Stimulated activated CD8-positive, alpha-beta memory T cell treated with anti-CD3 and anti-CD28 coated beads, Interleukin-7, amount 100 ng/mL, for 48 hours (primary cell): ENCODE measurements around the gene EMC8.
"Not testable (repeated sequence)": the region's sequence is repeated elsewhere in the genome, so short reads cannot be mapped to it uniquely, and the experiment has no call there.

Source experiments
- DNase-seq, 2 donors: peaks; one replicate each; pipeline ENCODE4 v3.0.0-alpha.2; 2020; ENCODE audit warnings: low read depth in 1 of 2; ENCODE audit errors: extremely low read depth in 1 of 2

Gene EMC8

DNA sequence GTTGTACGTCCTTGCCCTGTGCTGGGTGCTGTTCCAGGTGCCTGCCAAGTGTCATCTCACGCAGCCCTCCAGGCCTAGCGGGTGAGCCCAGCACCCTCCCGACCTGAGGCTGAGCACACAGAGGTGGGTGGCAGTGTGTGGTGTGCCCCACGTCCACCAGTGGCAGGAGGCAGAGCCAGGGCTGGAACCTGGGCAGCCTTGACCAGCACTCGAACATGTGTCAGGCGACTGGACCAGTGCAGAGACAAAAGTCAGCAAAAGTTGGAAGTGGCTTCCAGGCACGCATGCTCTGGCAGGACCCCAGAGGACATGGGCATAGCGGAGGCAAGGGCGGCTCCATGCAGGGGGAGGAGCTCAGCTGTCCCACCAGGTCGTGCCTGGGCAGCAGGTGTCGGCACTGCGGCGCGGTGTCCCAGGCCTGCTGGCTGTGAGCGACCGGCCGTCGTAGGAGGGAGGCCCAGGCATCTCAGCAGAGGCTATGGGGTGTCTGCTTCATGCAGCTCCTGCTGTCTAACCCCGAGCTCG is 35.9 kb upstream of the EMC8 start:
- no peak for DNase-seq

DNA sequence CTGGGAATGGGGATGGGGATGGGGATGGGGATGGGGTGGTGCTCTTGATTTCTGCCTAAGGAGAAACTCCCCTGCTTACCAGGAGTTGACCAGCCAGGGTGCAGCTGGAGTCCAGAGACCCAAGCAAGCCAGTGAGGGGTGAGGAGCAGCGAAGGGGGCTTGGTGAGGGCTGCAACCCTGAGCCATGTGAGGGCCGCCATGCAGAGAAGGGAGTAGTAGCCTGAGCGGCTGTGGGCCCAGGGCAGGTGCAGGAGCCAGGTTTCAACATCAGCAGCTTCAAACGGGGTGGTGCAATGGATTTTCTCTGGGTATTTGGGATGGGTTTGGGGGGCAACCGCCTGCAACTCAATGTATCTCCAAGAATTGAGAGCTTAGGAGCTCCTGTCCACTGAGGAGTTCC is 35.4 kb upstream of the EMC8 start:
- DNase-seq, result no peak

DNA sequence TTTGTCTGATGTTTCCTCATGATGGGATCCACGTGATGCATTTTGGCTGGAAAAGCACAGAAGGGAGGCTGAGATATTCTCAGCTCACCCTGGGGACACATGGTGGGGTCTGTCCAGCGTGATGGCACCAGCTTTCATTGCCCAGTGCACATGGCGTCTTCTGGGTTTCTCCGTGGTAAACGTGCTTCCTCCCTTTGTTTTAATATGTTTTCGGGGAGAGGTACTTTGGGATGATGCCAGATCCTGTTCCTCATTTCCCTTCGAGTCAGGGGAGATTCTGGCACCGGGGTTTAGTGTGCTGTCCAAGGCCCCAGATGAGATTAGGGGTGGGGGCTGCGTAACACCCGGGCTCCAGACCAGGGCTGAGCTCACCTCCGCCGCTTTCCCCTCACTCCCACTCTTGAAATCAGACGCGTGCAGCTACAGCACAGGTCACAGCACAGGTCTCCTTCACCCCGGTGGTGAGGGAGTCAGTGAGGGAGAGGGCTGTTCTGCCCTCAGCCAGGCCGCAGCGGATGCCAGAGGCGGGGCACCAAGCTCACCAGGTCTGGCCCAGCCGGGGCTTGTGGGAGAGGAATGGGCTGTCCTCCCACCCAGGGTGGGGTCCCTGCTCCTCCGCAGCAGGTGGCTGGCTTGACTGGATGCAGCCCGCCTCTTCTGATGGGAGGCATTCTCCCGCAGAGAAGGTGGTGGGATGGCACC is 34.0 kb upstream of the EMC8 start:
- DNase-seq, result no peak

DNA sequence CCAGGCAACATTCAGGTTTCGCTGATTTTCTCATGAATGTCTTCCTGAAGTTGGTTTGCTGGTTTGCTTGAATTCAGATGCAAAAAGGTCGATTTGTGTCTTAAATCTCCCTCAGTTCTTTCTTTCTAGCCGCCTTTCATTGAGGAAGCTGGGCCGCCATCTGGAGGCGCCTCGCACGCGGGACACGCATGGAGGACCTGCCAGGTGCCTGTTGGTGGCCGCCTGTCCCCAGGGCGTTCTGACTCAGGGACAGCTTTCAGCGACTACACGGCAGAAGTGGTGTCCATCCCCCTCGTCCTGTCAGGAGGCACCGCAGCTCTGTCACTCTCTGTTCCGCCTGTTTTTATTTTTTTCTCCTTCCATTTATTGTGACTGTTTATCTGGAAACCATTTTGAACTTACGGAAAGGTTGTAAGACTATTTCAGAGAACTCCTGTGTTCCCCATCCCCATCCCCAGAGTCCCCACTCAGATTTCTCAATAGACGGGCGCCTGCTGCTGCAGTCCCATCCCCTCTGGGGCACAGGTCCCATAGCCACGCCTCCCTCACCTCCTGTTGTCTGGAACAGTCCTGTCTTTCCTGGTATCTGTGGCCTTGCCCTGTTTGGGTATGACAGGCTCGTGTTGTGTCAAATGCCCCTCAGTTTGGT is 33.4 kb upstream of the EMC8 start:
- DNase-seq, result no peak

DNA sequence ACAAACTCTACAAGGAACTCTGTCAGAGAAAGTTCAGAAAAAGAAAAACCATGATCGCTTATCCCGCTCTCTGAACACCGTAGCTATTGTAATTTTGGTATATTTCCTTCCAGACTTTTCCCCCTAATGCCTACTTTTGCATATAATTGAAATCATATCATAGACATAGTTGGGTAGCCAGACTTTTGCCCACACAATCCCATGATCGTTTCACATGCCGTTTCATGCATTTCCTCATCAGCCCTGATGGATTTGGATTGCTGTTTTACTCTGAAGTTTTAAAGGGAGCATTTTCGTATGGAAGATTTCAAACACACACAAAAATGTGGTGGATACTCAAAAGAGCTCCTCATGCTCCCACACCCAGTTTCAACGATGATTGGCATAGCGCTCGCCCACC is 31.5 kb upstream of the EMC8 start:
- DNase-seq, result no peak

DNA sequence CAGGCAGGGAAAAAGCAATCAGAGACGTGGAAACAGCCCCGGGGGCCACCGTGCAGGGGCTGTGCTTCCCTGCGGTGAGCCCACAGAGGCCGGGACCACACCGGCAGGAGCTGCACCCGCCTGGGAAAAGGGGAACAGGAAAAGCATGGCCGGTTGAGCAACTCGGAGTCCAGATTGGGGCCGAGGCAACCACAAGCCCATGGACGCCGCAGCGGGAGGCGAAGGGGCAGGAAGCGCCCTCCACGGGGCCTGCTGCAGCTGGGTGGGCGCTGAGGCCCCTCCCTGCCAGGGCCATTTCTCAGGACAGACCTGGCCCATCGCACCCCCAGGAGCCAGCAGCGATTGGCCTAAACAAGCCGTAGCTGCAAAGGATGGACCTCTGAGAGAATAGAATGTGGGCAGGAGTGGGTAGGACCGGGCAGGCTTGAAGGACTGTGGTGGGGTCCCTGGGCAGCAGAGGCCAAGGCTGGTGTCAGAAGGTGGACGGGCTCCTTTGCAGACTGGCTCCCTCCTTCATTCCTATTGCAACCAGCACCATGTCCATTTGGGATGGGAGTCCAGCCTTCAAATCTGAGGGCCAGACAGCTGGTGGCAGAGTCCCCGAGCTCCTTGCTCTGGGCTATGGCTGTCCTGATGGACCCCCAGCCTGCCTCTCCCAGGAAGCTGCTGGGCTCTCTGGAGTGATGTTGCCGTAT is 30.6 kb upstream of the EMC8 start:
- DNase-seq, result no peak

DNA sequence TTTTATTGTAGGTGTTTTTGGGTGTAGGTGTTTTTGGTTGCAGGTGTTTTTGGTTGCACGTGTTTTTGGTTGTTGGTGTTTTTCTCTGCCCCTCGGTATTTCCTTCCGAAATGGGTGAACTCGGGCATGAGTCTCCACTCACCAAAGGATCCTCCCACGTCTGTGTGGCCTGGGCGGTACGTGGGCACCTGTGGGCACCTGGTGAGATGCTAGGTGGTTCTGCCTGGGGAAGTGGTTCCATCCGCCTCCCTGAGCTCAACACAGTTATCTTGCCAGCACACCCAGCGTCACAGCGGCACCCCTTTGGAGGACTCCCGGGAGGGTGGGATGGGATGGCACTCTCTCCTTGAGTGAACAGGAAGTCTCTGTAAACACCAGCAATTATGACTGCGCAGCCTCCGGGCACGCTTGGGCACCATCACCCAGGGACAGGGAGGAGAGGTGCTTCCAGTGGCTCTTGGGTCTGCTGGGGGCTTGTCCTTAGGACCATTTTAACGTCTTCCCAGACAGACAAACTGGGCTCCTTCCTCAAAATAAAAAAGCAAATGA is 29.9 kb upstream of the EMC8 start:
- DNase-seq, result no peak

DNA sequence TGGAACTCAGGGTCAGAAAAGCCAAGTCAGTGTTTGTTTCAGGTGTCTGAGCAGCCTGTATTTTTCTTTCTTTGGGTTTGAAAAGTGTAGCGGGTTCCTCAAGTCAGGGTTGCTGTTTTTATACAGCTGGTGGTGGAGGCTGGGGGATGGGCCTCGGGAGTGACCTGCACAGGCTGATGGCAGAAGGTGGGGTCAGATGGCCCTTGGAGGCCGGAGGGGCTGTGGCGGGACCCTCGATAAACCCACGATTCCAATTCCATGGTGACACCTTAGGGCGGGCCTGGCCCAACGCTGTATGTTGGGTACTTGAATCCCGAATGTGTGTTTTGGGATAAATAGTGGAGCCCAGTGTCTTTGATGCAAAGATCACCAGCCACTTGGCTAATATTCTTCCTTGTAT is 28.8 kb upstream of the EMC8 start:
- DNase-seq, result no peak

DNA sequence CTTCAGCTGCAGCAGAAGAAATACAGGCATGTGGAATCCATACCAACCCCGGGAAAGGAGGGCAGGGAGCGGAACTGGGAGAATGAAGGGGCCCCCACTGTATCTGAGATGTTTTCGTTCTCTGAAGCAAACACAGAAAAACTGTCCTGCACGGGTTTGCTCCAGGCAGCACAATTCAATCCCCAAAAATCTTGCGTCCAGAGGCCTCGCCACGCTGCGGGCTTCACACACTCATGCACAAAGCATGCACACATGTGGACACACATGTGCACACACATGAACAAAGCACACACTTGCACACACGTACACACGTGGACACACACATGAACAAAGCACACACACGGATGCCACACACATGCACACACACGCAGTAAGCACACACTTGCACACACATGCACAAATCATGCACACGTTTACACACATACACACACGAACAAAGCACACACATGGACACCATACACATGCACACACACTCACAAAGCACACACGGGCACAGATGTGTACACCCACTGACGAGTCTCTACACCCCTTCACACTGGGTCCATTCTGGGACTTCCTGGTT is 27.4 kb upstream of the EMC8 start:
- no peak for DNase-seq

DNA sequence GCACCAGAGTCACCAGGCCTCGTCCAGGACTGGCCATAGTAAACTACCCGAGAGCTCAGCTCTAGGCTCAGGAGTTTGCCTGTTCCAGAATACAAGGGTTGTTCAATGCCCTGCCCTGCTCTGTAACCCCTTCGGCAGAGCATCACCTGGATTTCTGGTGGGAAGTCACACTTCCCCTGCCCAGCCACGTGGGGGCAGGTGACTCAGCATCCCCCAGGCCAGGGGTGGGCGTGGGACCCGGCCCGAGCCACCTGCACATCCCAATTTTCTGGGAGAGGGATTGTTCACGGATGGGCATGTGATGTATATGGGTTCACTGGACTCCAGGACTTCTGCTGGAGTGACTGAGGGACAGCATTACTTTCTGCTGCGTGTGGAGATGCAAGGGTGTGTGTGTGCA is 26.0 kb upstream of the EMC8 start:
- DNase-seq, result no peak

DNA sequence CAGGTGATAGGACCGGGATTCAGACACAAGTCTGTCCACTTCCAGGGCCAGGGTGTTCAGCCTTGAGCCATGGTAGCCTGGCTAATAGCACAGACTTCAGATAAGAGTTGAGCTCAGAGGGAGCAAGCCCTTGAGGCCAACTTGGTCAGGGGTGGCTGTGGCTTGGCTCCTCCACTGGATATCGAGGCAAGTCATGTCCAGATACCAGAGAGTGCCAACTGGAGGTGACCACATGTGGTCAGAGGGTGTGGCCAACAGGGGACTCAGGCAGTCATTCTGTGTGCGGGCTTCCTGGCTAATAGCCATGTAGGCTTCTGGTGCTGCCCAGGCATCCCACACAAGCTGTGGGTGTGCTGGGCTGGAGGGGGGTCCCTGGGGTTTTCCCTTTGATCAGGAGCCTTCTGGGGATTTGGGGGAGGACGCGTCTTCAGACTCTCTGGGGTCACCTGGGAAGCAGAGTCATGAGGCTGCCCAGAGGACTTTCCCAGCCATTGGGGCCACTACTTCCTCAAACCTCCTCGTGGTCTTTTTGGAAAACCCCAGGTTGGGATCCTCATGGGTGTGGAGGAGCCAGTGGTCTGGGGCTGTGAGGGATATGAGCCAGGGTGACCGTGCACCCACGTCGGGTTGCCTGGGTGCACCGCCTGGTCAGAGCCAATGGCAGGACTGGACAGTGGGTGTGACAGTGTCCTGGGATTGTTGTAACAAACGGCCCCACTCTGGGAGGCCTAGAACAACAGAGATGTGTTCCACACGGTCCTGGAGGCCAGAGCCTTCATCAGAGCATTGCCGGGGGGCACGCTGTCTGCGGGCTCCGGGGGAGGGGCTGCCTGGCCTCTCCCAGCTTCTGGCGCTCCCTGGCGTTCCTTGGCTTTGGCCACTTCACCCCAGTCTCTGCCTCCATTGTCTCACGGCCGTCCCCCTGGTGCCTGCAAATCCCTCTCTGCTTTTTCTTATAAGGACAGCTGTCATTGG is 25.1 kb upstream of the EMC8 start:
- DNase-seq, result no peak

DNA sequence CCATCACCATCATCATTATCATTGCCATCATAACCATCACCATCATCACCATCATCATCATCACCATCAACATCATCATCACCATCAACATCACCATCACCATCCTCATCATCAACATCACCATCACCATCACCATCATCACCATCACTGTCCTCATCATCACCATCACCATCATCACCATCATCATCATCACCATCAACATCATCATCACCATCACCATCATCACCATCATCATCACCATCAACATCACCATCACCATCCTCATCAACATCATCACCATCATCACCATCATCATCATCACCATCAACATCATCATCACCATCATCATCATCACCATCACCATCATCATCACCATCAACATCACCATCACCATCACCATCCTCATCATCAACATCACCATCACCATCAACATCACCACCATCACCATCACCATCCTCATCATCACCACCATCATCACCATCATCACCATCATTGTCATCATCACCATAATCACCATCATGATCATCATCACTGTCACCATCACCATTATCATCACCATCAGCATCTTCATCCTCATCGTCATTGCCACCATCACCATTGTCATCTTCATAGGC is 24.1 kb upstream of the EMC8 start:
- DNase-seq, result no peak

DNA sequence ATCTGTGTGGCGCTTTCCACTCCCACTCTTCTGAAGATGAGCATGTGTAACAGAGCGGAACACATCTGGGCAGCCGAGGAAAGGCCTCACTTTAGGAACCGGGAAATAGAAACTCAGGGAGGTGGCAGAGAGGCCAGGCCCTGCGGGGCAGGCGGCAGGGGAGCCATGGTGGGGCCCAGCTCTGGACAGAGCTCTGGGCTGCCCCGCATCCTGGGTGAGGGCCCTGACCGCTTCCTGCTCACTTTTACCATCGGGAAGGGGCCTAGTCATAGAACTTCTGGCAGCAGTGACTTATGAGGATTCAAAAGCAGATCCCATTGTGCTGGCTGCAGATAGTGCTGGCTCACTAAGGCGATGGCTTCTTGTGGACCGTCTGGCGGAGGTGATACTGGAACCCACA is 22.8 kb upstream of the EMC8 start:
- no peak for DNase-seq

DNA sequence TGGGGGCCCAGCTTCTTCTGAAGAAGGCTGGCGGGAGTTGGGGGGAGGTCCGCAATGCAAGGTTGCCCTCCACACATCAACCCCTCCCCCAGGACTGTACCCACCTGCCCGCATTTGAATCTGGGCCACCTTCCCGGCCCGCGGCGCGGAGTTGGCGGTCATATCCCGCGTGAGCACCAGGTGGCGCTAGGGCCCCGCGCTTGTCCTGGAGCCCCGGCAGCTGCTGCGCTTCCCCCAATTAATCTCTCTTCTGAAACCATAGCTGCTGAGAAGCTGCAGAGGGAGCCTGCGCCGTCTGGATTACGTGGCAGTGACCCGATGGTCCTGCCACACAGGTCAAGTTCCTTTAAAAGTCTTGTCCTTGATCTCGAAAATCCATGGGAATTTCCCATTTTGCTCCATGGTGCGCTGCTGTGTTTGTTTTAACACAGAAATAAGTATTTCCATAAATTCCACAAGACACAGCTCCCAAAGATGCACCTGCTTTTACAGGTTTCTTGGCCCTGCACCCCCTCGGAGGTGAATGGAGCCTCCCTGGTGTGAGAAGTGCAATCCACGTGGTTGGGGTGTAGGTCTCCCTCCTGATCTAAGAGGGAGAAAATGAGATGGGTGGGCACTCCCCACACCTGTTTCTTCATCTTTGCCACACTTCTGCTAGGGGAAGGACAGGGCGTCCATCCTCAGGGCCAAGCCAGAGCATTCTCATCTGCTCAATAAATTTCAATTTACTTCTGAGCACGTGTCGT is 22.2 kb upstream of the EMC8 start:
- peak; percentile 51 to 62 for DNase-seq

DNA sequence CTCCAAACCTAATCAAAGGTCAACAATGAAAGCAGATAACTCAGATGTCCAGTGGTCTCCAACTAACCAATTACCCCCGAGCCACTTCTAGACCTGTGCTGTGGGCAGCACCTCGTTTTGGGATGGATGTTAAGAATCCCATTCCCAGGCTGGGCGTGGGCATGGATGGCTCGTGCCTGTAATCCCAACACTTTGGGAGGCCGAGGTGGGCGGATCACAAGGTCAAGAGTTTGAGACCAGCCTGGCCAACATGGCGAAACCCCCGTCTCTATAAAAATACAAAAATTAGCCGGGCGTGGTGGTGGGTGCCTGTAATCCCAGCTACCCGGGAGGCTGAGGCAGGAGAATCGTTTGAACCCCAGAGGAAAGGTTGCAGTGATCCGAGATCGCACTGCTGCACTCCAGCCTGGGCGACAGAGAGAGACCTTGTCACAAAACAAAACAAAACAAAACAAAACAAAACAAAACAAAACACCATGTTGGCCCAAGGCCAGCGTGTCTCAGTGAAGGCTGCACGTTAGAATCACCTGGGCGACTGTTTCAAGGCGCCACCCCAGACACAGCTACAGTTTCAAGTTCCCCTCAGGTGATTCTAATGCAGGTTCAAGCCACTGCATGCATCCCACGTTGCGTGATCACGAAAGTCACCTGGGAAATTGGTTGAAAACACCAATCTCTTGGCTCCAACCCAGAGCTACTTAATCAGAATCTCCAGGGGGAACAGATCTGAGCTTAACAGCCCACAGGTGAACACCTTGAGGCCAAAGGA is 21.4 kb upstream of the EMC8 start:
- DNase-seq, result no peak

DNA sequence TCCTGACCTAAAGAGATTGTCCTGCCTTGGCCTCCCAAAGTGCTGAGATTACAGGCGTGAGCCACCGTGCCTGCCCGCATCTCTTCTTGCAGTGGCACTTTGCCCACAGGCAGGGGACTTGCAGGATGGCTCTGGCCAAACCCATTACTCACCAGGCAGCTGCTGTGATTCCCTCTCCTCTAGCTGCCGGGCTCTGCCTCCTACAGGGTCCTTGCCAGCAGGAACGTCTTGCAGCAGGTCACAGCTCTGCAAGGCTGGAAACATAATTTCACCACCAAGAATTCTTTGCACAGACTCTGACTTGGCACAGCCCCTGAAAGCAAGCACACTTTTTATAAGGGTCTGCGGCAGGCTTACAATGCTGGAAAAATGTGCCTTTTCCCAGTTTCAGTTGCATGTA is 20.4 kb upstream of the EMC8 start:
- no peak for DNase-seq

DNA sequence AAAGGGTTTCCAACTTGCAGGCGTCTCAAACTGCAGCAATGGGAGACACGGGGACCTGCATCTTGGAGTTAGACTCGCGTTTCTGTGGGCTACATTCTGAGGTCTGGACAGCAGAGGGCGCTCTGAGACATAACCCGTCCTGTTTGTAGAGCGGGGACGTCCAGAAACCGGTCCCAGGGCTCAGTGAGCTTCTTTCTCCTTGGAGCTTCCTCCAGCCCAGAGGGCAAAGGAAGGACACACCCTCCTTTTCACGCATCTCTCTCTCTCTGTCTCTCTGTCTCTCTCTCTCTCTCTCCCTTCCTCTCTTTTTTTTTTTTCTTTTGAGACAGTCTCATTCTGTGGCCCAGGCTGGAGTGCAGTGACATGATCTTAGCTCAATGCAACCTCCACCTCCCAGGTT is 19.9 kb upstream of the EMC8 start:
- DNase-seq, result peak; percentile 63 to 75

DNA sequence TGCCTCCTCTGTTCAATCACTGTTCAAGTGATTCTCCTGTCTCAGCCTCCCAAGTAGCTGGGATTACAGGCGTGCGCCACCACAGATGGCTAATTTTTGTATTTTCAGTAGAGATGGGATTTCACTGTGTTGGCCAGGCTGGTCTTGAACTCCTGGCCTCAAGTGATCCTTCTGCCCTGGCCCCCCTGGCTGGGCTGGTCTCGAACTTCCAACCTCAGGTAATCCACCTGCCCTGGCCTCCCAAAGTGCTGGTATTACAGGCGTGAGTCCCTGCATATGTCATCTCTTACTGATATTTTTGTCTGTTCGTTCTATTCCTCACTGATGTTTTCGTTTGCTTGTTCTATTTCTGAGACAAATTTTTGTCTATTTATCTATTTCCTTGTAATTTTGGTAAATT is 17.9 kb upstream of the EMC8 start:
- not testable (repeated sequence) for DNase-seq
